ENCODE results near the gene MAP6D1. TPM values are rescaled to one million over a fixed set of nuclear protein-coding genes. Genes with fewer than 3 reads are reported as not detected.
A peak's percentile ranks its signal among the peaks of the same experiment; 100 is the strongest.
"Not testable (repeated sequence)": the region's sequence is repeated elsewhere in the genome, so short reads cannot be mapped to it uniquely, and the experiment has no call there.

The MAP6D1 gene
- total RNA-seq, 2 donors from 2014 or later = 0.99 to 7.0 TPM

GRCh38 chr3:183779896-183780465 is 45.4 kb downstream of the MAP6D1 start:
- H3K36me3 ChIP-seq (replicated peaks in 1 of 2; ENCODE audit: insufficient read depth in 1 of 2, low read depth in 2 of 2) = peaks cover 5 to 13% of the 10 kb centered on the region in 2 donors
- intact Hi-C loops (cut with DNase I) = no loop called here

GRCh38 chr3:183777016-183777618 is 48.3 kb downstream of the MAP6D1 start:
- ATAC-seq (no peak), DNase-seq (no peak)
- Histone ChIP-seq H3K4me3 (no peak overlapping the region), H3K27me3 (no peaks in the 10 kb centered on the region), H3K27ac (no peak overlapping the region), H3K9me3 (no peaks in the 10 kb centered on the region), H3K36me3 (replicated peaks in 1 of 2; ENCODE audit: insufficient read depth in 1 of 2, low read depth in 2 of 2) (peaks cover 5 to 15% of the 10 kb centered on the region in 2 donors), H3K4me1 (no peaks in the 10 kb centered on the region)
- 93% methylated on average over 4 of the region's 4 CpGs for WGBS, 2 donors
- intact Hi-C loops (cut with DNase I) = no loop called here
- TF ChIP-seq POLR2A (IDR thresholded peaks at IDR 0.05) (no peak), CTCF (IDR thresholded peaks at IDR 0.05) (no peak)

More at GRCh38 chr3:183779896-183780465, 45.4 kb downstream of the MAP6D1 start:
- peak in 1 of 4 donors; percentile 32 for DNase-seq
- TF ChIP-seq CTCF (IDR thresholded peaks at IDR 0.05) (no peak), POLR2A (IDR thresholded peaks at IDR 0.05) (no peak)
- Histone ChIP-seq H3K4me3 (no peak overlapping the region), H3K27me3 (no peaks in the 10 kb centered on the region), H3K27ac (no peak overlapping the region), H3K4me1 (no peaks in the 10 kb centered on the region), H3K9me3 (no peaks in the 10 kb centered on the region)
- WGBS, 2 donors = 78 to 87% methylated on average over 14 of the region's 14 CpGs
- no peak for ATAC-seq

GRCh38 chr3:183776451-183776850 is 48.9 kb downstream of the MAP6D1 start:
- intact Hi-C loops (cut with DNase I); H3K4me3 ChIP-seq; H3K27ac ChIP-seq; ATAC-seq; H3K4me1 ChIP-seq; H3K9me3 ChIP-seq; H3K27me3 ChIP-seq; DNase-seq: not testable (repeated sequence)
- WGBS, 2 donors = 84 to 90% methylated on average over 5 of the region's 5 CpGs
- peaks cover 5 to 17% of the 10 kb centered on the region in 2 donors for H3K36me3 ChIP-seq (replicated peaks in 1 of 2; ENCODE audit: insufficient read depth in 1 of 2, low read depth in 2 of 2)

- no peaks in the 10 kb centered on the region for H3K4me1 ChIP-seq
- H3K9me3 ChIP-seq = no peaks in the 10 kb centered on the region
- intact Hi-C loops (cut with DNase I) = no loop called here
- no peak overlapping the region for H3K27ac ChIP-seq
- H3K4me3 ChIP-seq = no peak overlapping the region
- DNase-seq = no peak
- TF ChIP-seq POLR2A (IDR thresholded peaks at IDR 0.05) (no peak), CTCF (IDR thresholded peaks at IDR 0.05) (no peak)
- peaks cover 5 to 17% of the 10 kb centered on the region in 2 donors for H3K36me3 ChIP-seq (replicated peaks in 1 of 2; ENCODE audit: insufficient read depth in 1 of 2, low read depth in 2 of 2)
- WGBS, 2 donors = 66 to 85% methylated on average over 5 of the region's 5 CpGs
- no peak for ATAC-seq
- H3K27me3 ChIP-seq = no peaks in the 10 kb centered on the region
Observed at GRCh38 chr3:183775781-183776180, 49.6 kb downstream of the MAP6D1 start.

GRCh38 chr3:183774631-183775030 is 50.7 kb downstream of the MAP6D1 start:
- H3K9me3 ChIP-seq = no peaks in the 10 kb centered on the region
- TF ChIP-seq POLR2A (IDR thresholded peaks at IDR 0.05) = no peak
- no peak for TF ChIP-seq CTCF (IDR thresholded peaks at IDR 0.05)
- no peaks in the 10 kb centered on the region for H3K4me1 ChIP-seq
- no peak overlapping the region for H3K27ac ChIP-seq
- no peaks in the 10 kb centered on the region for H3K27me3 ChIP-seq
- H3K4me3 ChIP-seq = no peak overlapping the region
- intact Hi-C loops (cut with DNase I) = no loop called here
- H3K36me3 ChIP-seq (replicated peaks in 1 of 2; ENCODE audit: insufficient read depth in 1 of 2, low read depth in 2 of 2) = peaks cover 5 to 17% of the 10 kb centered on the region in 2 donors
- DNase-seq (no peak), ATAC-seq (no peak)
- WGBS, 2 donors = 77 to 79% methylated on average over 3 of the region's 3 CpGs

Measured in body of pancreas (tissue), 4 donors.